HG03342 (cell line): ENCODE data around the gene LRRC7.
"Not testable (repeated sequence)": the region's sequence is repeated elsewhere in the genome, so short reads cannot be mapped to it uniquely, and the experiment has no call there.

ENCODE experiments used
- ATAC-seq: cut with Tn5 transposase; IDR thresholded peaks from one replicate; pipeline ENCODE4 v1.9.1; 2021; ENCODE audit warnings: mild to moderate bottlenecking, moderate library complexity; ENCODE audit not compliant: unreplicated experiment

Gene LRRC7

DNA sequence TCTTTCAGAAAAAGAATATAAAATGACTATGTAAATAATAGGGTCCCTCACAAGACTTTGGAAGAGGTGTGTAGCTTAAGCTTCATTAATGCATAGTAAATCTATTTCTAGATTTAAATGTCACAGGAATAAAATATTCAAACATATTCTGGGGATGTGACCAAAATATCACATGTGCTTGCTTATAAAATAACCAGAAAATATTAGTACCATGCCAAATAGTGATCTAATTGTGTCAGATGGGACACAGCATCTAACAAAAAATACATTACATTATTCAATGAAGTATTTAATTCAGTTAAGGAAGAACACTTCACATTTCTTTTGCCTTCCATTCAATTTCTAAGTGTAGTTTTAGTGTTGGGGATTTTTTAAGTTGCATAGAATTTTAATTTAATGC, 458.1 kb downstream of the LRRC7 start:
- no peak for ATAC-seq

- peak; percentile 81 for ATAC-seq
Observed at GRCh38 chr1:70033266-70033873, 465.6 kb downstream of the LRRC7 start.

GRCh38 chr1:70033936-70034335, 466.2 kb downstream of the LRRC7 start:
- no peak for ATAC-seq

DNA sequence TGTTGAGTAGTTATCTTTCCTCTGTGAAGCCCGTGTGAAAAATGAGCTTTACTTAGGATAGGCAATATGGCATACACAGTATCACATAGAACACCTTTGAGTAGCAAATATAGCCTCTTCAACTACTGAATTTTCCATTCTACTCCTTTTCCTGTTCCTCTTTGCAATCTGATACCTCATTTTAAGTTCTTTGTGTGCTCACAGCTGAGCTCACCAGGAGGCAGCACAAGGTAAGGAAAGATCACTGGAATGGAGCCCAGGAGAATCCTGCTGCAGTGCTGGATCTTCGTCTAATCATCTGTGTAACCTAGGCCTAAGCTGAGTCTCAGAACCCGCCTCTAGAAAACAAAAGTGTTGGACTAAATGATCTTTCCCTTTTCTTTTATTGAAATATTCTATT, 466.7 kb downstream of the LRRC7 start:
- no peak for ATAC-seq

DNA sequence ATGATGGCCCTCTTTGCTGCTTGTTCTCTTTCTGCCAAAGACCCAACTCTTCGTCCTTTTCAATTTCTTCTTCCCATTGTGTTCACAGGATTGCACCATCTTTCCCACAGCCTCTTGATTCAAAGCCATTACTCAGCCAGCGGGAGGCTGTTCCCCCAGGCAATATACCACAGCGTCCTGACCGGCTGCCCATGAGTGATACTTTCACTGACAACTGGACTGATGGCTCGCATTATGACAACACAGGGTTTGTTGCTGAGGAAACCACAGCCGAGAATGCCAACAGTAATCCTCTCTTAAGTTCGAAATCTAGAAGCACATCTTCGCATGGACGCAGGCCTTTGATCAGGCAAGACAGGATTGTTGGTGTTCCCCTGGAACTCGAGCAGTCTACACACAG, 470.3 kb downstream of the LRRC7 start:
- no peak for ATAC-seq

DNA sequence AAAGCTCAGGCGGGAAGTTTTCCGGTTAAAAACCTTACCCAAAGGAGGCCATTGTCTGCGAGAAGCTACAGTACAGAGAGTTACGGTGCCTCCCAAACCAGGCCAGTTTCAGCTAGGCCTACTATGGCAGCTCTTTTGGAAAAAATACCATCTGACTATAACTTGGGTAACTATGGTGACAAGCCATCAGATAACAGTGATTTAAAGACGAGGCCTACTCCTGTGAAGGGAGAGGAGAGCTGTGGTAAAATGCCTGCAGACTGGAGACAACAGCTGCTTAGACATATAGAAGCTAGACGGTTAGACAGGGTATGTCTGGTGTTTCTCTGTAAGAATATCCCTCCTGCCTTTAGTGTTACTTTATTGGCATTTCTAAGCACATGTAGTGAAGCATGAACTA, 471.8 kb downstream of the LRRC7 start:
- ATAC-seq: no peak

DNA sequence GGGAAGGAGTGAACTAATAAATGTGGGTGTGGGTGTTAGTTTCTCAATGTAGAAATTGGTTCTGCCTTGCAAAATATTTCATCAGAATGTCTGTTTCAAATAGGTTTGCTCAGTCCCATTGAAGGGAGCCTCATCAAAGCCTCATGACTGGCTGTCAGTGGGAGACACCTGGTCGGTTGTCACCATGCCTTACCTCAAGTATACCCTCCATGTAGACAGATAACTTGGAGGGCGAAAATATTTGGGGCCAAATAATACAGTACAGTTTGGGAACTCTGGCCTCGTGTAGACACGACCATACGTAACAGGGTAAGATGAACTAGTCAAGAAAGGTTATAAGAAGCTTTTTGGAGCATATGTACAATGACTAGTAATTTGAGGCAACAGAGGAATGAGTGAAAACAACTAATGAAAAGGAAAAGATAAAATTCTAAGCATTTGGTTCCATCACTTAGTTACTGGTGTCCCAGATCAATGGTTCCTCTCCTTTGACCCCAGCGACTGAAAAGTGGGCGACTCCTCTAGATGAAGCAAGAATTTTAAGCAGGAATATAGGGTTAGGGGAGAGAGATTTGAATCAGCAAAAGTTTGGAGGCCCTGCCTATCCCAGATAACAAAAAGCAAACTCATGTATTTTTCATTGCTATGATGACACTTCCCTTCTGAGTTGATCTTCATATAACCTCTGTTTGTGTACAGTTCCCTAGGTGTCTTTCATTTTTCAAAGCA, 473.8 kb downstream of the LRRC7 start:
- ATAC-seq: no peak

GRCh38 chr1:70042090-70042731, 474.5 kb downstream of the LRRC7 start:
- peak; percentile 76 for ATAC-seq

GRCh38 chr1:70043804-70044203, 476.1 kb downstream of the LRRC7 start:
- ATAC-seq: no peak

DNA sequence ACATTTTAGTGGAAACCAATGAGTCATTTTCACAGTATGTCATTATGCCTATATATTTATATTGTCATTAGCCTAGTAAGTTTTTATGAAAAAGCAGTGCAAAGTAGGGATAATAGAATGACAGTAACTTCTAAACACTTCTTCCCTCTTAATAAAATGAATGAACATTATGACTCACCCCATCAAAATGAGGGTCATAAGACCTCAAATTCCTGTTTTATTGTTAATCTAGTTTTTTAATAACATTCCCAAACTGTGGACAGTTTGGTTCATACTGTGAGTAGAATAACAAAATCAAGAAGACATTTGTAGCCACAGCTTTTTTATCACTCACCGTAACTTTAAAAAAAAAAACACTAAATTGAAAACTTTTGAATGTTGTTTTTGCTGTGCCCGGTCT, 477.1 kb downstream of the LRRC7 start:
- no peak for ATAC-seq

GRCh38 chr1:70045581-70045980, 477.9 kb downstream of the LRRC7 start:
- ATAC-seq: not testable (repeated sequence)

DNA sequence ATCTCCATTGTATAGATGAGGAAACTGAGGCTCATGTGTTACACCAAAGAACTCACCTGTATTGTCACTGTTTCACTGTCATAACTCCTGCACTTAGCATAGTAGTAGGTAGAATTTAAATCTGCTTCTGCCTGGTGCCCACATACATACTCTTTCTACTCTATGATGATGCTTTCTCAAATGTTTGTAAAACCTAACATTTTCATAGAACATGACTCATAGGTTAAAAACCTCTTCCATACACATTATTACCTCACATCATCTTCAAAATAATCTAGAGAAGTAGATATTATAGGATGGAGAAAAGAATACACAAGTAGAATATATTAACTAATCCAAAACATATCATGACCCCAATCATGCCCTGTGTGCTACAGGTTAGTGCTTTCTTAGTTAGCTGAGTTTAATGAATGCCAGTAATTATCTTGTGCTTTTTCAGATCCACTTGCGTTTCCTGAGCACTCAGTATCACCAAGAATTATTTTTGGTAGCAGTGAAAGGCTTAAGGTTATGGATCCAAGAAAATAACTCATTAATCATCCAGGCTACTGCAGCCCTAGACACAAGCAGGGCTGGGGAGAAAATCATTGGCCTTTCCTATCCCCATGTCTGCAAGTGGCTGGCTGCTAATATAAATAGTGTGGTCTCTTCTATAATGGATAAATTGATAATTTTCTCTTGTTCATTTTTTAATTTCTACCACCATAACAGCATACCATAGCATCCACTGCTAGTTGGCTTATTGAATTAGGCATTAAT, 480.8 kb downstream of the LRRC7 start:
- no peak for ATAC-seq

GRCh38 chr1:70051926-70052325, 484.2 kb downstream of the LRRC7 start:
- ATAC-seq: no peak

- ATAC-seq: no peak
Observed at GRCh38 chr1:70057500-70057899, 489.8 kb downstream of the LRRC7 start.

- no peak for ATAC-seq
Observed at GRCh38 chr1:70061231-70061630, 493.5 kb downstream of the LRRC7 start.

DNA sequence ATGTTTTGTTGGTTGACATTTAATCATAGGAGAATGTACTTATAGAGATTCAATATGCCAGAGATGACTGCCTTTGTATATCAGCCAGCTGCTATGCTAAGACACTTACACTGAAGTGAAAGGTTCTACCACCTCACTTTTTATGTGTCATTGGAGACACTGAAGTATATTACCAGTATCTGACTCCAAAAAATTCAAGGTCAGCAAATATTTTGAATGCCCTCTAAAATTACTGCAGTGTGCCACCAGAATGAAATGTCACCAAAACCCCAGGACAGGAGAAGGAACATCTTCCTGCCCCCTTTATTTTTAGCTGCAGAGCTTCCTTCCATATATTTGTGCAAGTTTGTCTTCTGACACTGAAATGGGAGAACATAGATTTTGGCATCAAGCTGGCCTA, 496.1 kb downstream of the LRRC7 start:
- ATAC-seq: no peak

DNA sequence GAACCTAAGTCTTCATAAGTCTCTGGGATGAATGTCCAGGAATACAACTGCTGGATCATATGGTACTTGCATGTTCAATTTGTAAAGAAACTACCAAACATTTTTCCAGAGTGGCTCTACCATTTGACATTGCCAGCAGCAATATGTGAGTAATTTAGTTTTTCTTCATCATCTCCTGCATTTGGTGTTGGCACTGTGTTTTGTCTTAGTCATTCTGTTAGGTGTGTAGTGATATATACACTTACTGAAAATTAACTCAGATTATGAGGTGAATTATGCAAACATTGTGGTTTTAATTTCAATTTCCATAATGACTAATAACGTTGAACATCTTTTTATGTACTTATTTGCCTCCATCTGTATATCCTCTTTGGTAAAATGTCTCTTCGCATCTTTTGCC, 499.0 kb downstream of the LRRC7 start:
- ATAC-seq: no peak

DNA sequence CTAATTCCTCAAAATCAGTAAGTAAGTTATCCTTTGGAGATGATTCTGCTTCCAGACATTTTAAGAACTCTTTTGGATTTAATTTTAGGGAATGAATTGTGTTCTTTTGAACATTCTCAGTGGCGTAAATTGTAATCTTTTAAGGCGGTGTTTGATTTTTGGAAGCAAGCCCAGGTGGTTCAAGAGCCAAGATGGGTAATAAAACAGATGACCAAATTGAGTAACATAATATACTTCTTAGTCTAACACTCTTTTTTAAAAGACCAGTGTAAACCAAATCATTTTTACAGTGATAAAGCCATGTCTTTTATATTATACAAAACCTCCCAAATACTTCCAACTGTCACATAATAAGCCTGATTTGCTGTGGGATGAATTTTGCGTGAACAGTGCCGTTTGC, 503.9 kb downstream of the LRRC7 start:
- no peak for ATAC-seq

- ATAC-seq: no peak
Observed at GRCh38 chr1:70072231-70072751, 504.6 kb downstream of the LRRC7 start.

DNA sequence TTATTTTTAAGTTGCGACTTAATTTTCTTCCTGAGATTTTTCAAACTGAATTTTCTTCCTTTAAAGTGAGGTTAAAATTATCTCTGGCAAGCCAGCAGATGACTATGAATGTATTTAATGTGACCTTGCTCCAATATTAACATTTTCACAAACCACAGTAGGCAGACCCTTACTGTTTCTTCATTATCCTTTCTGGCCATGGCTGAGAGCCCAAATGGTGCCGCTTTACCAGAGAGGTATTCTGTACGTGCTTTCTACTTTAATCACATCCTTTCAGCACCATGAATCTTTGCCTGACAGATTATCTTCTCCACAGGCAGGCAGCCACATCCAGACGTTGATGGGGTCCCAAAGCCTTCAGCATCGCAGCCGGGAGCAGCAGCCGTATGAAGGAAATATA, 508.0 kb downstream of the LRRC7 start:
- ATAC-seq: no peak

- ATAC-seq: no peak
Observed at GRCh38 chr1:70077066-70077465, 509.3 kb downstream of the LRRC7 start.
